Hair follicle dermal papilla cell (primary cell): ENCODE data around the gene ZNF446. TPM values are rescaled to one million over a fixed set of nuclear protein-coding genes. Genes with fewer than 3 reads are reported as not detected.

Source experiments
- small RNA-seq: library from RNA; depleted of rRNA; stranded (forward); fragments of <200 nt; gene quantifications from one replicate; pipeline ENCODE3, GENCODE V24; 2012
- total RNA-seq: library from RNA; depleted of rRNA; stranded (reverse); fragments of >200 nt; gene quantifications from 2 replicates; pipeline ENCODE4 v1.2.3, GENCODE V29; 2012

Gene ZNF446
- total RNA-seq = 11.8 and 12.9 TPM in 2 replicates

DNA sequence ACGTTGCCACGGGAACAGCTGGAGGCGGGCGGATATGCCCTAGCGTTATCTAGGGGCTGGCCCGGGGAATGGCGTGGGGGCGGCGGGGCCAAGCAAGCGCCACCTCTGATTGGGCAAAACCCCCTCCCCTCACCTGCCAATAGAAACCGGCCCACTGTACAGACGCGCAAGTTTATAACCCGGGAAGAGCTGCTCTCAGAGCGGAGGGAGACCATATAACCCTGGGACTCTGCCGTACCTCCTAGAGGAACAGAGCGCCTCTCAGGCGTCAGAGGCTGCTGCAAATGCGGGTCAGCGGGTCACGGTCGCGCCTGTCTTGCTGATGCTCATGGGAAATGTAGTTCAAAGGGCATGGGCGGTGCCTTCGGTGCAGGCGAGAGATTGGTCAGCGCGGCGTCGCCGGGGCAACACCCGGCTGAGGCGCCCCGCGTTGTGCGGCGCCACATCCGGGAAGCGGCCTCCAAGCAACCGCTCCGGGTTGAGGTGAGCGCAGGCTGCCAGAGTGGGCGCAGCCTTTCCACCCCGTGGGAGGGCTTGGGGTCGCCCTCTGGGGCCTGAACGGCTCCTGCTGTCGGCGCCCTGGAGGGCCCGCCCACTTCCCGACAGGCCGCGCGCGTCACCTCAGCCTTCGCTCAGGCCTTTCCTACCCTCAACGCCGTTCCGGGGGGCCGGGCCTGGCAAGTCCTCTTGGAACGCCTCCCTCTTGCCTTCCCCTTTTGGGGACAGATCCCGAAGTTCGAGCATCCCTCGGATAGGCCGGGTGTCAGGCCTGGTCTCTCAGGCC, at the start of gene ZNF446:
TSS of gene ZNF446 (plus strand) at position 639 of the 784 bp plus-strand sequence. CDS start 867 bp downstream, outside the sequence.

DNA sequence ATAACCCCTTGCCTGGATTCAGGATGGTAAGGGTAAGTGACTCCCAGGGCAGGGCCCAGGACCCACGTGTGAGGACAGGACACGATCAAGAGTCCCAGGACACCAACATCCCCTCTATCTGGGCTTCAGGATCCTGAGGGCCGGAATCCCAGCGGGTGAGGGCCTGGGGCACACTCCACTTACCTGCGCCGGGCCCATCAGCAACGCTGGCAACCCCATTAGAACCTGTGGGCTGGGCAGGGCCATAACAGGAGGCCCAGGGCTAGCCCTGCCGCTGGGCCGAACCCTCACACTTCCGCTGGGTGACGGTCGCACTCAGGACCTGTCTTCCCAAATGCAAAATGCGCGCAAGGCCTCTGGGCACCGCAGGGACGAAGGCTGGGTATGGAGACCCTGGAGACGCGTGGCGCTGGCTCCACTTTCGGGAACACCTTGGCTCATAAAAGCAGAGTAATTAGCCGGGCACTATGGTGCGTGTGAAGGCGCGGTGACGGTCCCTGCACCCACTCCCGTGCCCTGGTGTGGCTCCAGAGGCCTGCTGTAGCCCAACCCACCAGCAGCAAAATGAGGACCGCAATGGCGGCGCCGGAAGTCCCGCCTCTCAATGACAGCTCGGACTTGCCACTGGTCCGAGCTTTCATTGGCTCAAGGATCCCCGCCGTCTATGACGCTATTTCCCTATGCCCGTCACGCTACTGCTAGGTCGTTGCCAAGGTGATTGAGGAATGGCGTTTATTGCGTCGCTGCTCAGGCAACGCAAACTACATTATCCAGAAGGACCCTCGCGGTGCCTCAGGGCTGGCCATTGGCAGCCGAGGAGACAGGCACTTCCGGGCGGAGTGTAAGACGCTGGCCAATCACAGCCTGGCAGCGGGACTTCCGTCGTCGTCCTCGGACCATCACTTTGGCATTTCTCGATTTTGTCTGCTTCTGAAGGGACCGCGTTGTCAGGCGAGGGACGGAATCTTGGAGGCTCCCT, 36.3 kb upstream of the ZNF446 start, which contains the start of gene ZNF132:
TSS of gene ZNF132 (minus strand) at position 578 of the 979 bp plus-strand sequence. CDS start at position 246, 332 bp downstream.

DNA sequence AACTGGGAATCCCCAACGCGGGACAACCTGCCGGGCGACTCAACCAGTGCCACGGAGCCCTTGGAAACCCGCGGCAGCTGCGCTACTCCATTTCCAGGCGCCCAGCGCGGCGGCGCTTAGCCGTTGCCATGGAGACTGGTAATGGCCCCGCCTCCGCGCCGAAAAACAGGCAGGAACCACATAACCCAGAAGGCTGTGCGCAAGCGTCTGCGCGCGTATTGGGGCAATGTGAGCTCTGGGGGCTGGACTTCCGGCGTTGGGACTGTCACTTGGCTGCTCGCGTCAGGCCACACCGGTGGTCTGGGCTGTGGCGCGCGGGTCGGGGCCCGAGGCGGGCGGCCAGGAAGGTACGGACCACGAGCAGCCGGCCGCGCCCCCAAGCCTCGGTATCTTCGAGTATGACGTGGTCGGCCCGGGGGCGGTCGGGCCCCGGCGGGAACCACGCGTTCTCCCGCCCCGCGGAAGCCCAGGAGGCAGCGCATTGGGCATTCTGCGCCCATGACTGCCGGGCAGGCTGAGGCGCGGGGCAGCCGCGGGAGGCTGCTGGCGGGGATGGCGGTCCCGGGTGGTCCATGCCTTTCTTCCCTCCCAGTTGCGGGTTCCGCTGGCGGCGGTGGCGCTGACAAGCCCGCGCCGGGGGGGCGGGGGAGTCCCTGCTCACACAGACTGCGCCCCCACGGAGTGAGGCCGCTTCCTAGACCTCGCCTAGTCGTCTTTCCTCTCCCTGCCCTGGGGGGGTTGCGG, 24.6 kb upstream of the ZNF446 start, which contains the start of gene ZNF324B:
TSS of gene ZNF324B (plus strand) at position 265 of the 744 bp plus-strand sequence. CDS start 2,080 bp downstream, outside the sequence.

DNA sequence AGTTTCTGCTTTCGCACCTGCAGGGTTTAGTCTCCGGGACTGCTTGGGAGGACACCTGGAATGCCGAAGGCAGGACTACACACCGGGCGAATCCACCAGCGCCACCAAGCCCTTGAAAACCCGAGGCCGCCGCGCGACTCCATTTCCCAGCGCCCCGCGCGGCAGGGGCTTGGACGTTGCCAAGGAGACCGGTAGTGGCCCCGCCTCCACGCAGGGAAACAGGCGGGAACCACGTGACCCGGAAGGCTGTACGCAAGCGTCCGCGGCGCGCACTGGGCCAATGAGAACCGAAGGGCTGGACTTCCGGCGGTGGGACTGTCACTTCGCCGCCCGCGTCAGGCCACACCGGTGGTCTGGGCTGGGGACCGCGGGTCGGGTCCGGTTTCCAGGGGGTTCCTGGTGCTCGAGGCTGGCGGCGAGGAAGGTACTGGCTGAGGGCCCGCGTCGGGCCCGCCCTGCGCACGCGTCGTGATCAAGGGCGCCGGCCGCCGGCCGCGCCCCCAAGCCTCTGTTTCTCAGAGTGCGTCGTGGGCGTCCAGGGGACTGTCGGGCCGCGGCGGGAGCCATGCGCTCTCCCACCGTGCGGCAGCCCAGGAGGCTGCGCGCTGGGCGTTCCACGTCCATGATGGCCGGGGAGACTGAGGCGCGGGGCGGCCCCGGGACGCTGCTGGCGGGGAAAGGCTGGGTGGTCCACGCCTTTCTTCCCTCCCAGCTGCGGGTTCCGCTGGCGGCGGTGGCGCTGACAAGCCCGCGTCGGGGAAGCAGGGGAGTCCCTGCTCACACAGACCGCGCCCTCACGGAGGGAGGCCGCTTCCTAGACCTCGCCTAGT, 9.2 kb upstream of the ZNF446 start, which contains the start of gene ZNF324:
TSS of gene ZNF324 (plus strand) at position 321 of the 830 bp plus-strand sequence. CDS start 2,106 bp downstream, outside the sequence.

DNA sequence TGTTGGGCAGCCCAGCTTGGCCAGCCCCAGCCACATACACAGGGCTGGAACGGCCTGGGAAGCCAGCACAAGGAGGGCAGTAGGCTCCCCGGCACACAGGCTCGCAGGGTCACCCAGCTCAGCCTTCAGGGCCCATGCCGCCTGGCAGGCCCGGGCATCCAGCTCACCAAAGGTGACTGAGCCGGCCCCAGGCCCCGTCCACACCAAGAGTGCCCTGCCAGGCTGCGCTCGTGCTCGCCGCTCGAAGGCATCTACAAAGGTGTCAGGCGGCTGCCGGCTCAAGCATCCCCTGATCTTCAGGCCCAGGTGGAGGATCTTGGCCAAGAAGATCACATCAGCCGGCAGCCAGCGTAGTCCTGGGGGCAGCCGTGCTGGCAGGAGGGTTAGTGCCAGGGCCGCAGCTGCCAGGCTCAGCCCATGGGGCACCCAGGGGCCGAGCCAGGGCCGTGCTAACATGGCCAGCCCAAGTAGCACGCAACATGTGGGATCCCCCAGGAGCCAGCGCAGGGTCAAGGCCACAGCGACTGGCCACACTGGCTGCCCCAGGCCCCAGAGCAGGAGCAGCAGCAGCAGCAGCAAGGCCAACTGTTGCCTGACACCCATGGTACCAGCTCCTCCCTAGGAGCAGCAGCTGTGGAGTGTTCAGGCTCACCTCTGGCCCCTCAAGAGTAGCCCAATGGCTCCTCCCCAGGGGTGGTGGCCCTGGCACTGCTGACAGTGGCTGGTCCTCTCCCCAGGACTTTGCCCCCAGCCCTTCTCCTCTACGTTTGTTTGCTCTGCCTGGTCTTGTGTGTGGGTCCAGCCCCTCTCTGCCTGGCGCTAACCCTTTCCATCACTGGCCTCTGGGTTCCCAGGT, 35.4 kb downstream of the ZNF446 start, which contains the start of gene SLC27A5:
TSS of gene SLC27A5 (minus strand) at position 640 of the 856 bp plus-strand sequence. CDS start at position 603, 37 bp downstream.

DNA sequence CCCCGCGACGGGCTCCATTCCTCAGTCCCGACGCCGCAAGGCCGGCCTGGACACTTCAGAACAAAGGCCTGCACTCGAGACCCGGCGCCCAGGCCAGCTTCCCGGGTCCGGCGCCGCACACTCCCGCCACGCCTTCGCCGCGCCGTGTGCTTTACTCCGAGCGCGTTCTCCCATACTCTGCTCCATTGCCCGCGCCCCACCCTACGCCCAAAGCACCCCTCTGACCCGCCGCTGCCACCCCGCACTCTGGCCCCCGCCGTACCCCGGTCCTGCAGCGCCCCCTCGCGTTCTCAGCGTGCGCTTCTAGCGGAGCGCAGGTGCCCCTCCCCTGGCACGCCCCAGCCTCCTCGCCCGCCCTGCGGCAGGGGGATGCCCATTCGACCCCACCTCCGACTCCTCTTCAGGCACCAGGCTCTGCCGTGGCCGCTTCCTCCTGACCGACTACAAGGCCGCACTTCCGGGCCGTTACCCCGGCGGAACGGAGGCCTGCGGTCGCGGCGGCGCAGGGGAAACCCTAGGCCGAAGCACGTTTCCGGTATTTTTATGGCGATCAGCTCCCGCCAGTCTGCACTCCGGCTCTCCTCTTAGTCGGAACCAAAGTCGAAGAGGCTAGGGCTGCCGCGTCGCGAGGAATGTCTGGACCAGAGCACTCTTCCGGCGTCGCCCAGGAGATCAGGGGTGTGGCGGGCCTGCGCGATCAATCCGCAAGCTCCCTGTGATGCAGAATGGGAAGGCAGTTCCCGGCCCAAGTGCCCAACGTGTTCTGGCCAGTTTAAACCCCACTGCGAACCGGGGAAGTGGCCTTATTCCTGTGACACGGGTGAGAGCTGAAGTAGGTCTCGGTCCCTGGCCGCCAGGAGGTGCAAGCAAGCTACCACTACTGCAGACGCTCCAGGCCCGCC, 43.5 kb downstream of the ZNF446 start, which contains the start of gene ZBTB45:
TSS of gene ZBTB45 (minus strand) at position 456 of the 902 bp plus-strand sequence. CDS start 2,137 bp downstream, outside the sequence.

Small RNA genes within 50 kb of the gene (small RNA-seq; reads per million reads assigned to genes)
- gene RN7SL693P (not detected), gene RNU6-1337P (not detected)

Other genes with a start within 250 kb of the ZNF446 start
- 33.3 and 46.7 TPM in 2 replicates for gene ZNF544, start 247.4 kb upstream of the ZNF446 start, total RNA-seq
- gene ZNF8, start 197.4 kb upstream of the ZNF446 start, total RNA-seq = 11.3 and 12.8 TPM in 2 replicates
- 26.4 and 31.9 TPM in 2 replicates for gene ERVK3-1, start 171.0 kb upstream of the ZNF446 start, total RNA-seq
- gene ZSCAN22, start 149.4 kb upstream of the ZNF446 start, total RNA-seq = 3.4 and 3.6 TPM in 2 replicates
- gene A1BG, start 122.9 kb upstream of the ZNF446 start, total RNA-seq = 3.2 and 9.2 TPM in 2 replicates
- gene ZNF497, start 113.6 kb upstream of the ZNF446 start, total RNA-seq = 0.81 and 1.2 TPM in 2 replicates
- gene ZNF837, start 95.3 kb upstream of the ZNF446 start, total RNA-seq = 3.2 and 3.6 TPM in 2 replicates
- 1,108 and 1,201 TPM in 2 replicates for gene RPS5, start 89.1 kb upstream of the ZNF446 start, total RNA-seq
- gene RNF225, start 80.7 kb upstream of the ZNF446 start, total RNA-seq = 0.32 TPM in 1 of 2 replicates, not detected in the other
- gene ZNF584, start 67.7 kb upstream of the ZNF446 start, total RNA-seq = 15.8 and 18.3 TPM in 2 replicates
- 9.4 and 13.0 TPM in 2 replicates for gene ZNF132, start 36.2 kb upstream of the ZNF446 start, total RNA-seq
- 12.1 and 12.5 TPM in 2 replicates for gene ZNF324B, start 24.7 kb upstream of the ZNF446 start, total RNA-seq
- gene ZNF324, start 9.3 kb upstream of the ZNF446 start, total RNA-seq = 23.9 and 24.3 TPM in 2 replicates
- 3.8 and 4.9 TPM in 2 replicates for gene SLC27A5, start 35.6 kb downstream of the ZNF446 start, total RNA-seq
- gene ZBTB45, start 43.5 kb downstream of the ZNF446 start, total RNA-seq = 9.4 and 12.3 TPM in 2 replicates
- 220 and 227 TPM in 2 replicates for gene TRIM28, start 67.7 kb downstream of the ZNF446 start, total RNA-seq
- 70.1 and 97.5 TPM in 2 replicates for gene CHMP2A, start 78.8 kb downstream of the ZNF446 start, total RNA-seq
- gene UBE2M, start 82.3 kb downstream of the ZNF446 start, total RNA-seq = 47.9 and 50.3 TPM in 2 replicates
- 27.4 and 27.6 TPM in 2 replicates for gene MZF1, start 97.0 kb downstream of the ZNF446 start, total RNA-seq